ENCODE results near the gene ZNFX1. TPM values are rescaled to one million over a fixed set of nuclear protein-coding genes. Genes with fewer than 3 reads are reported as not detected.

Gene ZNFX1
- total and polyA plus RNA-seq, 9 of the 15 experiments (the other 6 are each of a cell fraction or from before 2014, with no cell fraction given) = 3.8 to 13.8 (median 10.3) TPM

DNA sequence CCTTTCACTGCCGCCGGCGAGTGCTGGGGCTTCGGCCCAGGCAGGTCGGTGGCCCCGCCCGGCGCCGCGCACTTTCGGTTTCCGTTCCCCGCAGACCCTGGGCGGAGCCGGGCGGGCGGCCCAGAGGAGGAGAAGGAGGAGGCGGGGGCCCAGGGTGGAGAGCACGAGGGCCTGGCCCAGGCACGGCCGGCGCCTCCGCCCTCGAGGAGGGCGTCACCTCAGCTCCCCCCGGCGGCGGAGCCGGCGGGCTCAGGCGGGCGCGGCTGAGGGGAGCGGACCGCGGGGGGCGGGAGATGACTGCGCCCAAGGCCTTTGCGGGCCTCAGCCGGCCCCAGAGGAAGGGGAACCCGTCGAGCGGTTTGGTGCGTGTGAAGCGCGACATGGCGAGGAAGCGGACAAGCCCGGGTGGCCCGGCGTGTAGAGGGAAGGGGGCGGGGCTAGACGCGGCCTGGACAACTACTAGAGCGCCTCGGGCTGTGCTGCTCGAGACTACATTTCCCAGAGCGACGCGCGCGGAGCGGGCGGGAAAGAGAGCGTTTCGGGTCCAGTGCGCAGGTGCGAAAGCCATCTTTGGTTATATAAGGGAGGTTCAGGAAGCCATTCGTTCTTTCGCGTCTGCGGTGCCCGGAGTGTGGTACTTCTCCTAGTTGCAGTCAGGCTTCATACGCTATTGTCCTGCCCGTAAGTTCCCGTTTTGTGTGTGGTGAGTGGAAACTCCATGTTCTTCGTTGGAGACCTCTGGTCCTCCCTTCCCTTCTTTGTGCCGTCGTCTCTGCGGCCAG lies at the start of gene ZNFX1 (continued):
- TF ChIP-seq, protein P1, sequence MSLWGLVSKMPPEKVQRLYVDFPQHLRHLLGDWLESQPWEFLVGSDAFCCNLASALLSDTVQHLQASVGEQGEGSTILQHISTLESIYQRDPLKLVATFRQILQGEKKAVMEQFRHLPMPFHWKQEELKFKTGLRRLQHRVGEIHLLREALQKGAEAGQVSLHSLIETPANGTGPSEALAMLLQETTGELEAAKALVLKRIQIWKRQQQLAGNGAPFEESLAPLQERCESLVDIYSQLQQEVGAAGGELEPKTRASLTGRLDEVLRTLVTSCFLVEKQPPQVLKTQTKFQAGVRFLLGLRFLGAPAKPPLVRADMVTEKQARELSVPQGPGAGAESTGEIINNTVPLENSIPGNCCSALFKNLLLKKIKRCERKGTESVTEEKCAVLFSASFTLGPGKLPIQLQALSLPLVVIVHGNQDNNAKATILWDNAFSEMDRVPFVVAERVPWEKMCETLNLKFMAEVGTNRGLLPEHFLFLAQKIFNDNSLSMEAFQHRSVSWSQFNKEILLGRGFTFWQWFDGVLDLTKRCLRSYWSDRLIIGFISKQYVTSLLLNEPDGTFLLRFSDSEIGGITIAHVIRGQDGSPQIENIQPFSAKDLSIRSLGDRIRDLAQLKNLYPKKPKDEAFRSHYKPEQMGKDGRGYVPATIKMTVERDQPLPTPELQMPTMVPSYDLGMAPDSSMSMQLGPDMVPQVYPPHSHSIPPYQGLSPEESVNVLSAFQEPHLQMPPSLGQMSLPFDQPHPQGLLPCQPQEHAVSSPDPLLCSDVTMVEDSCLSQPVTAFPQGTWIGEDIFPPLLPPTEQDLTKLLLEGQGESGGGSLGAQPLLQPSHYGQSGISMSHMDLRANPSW (CRISPR knock-in tag; IDR thresholded peaks at IDR 0.05) = peak; percentile 77; the same call in 1 of the 2 replicates
- TF ChIP-seq XRCC3 (IDR thresholded peaks at IDR 0.05) (no peak), HNRNPL (IDR thresholded peaks at IDR 0.05; ENCODE audit: low read depth, low read length) (0 out of 2 replicates have a peak, but pooled peaks have one; percentile 28), CSDE1 (IDR thresholded peaks at IDR 0.05) (peak in 1 of 2 experiments; percentile 66; a peak in 1 of 4 replicates), CTBP1 (IDR thresholded peaks at IDR 0.05; ENCODE audit: borderline replicate concordance) (peak; percentile 84), CREBBP (IDR thresholded peaks at IDR 0.05; ENCODE audit: low read depth, low read length) (no peak), ZNF431 (CRISPR knock-in tag; IDR thresholded peaks at IDR 0.05) (peak; percentile 13; the same call in 1 of the 2 replicates), POLR2B (IDR thresholded peaks at IDR 0.05; ENCODE audit: low read depth, partially characterized antibody) (peak; percentile 100), GTF3C2 (IDR thresholded peaks at IDR 0.05; ENCODE audit: borderline replicate concordance, extremely low read depth, insufficient read length) (no peak), ZNF124 (CRISPR knock-in tag; IDR thresholded peaks at IDR 0.05) (no peak), FOXO4 (CRISPR knock-in tag; IDR thresholded peaks at IDR 0.05) (no peak), ZNF707 (CRISPR knock-in tag; conservative IDR thresholded peaks at IDR 0.05) (no peak), MNT (conservative IDR thresholded peaks at IDR 0.05) (peak; percentile 86 to 96; a peak in 3 of 4 replicates), VEZF1 (CRISPR knock-in tag; IDR thresholded peaks at IDR 0.05) (peak; percentile 99), HLTF (IDR thresholded peaks at IDR 0.05) (0 out of 2 replicates have a peak, but pooled peaks have one; percentile 45), ZNF311 (CRISPR knock-in tag; IDR thresholded peaks at IDR 0.05) (no peak), SMAD3 (CRISPR knock-in tag; conservative IDR thresholded peaks at IDR 0.05) (no peak), MCM3 (IDR thresholded peaks at IDR 0.05) (no peak)
